Spinal cord (tissue), 10 donors: Measurements from ENCODE around the gene ZNF280D. TPM values are rescaled to one million over a fixed set of nuclear protein-coding genes. Genes with fewer than 3 reads are reported as not detected.
"Not testable (repeated sequence)": the region's sequence is repeated elsewhere in the genome, so short reads cannot be mapped to it uniquely, and the experiment has no call there.

Source experiments
- DNase-seq, 6 donors: peaks; one replicate each; pipeline versions ENCODE4 v3.0.0 to v3.0.0-alpha.2; 2013 to 2015; ENCODE audit warnings: low spot score in 6 of 6, low read depth in 4 of 6
- H3K27ac ChIP-seq: one replicate; pipeline ENCODE4 v1.5.1; 2013; ENCODE audit warnings: low read depth, low read length, control low read depth
- H3K27me3 ChIP-seq: one replicate; pipeline ENCODE4 v1.6.1; 2013; ENCODE audit warnings: low read length; ENCODE audit not compliant: control insufficient read depth, insufficient read depth
- H3K36me3 ChIP-seq: one replicate; pipeline ENCODE4 v1.6.1; 2013; ENCODE audit warnings: low read length; ENCODE audit not compliant: control insufficient read depth, insufficient read depth
- H3K4me1 ChIP-seq: one replicate; pipeline ENCODE4 v1.6.1; 2013; ENCODE audit warnings: low read length; ENCODE audit not compliant: control insufficient read depth, insufficient read depth
- H3K4me3 ChIP-seq: one replicate; pipeline ENCODE4 v1.5.1; 2013; ENCODE audit warnings: low read depth, low read length, control low read depth
- H3K9me3 ChIP-seq: one replicate; pipeline ENCODE4 v1.6.1; 2013; ENCODE audit warnings: low read length; ENCODE audit not compliant: control insufficient read depth, insufficient read depth
- WGBS: methylation state at CpG from one replicate; pipeline ENCODE4 v1.1.5; 2013; ENCODE audit warnings: missing lambda C conversion rate; ENCODE audit not compliant: insufficient coverage; 5-methylcytosine and 5-hydroxymethylcytosine counted together
- long read RNA-seq, 4 donors: transcript quantifications; one replicate each; lab custom pipeline, GENCODE V29; 2026
- polyA plus RNA-seq, 2 donors: library from polyadenylated mRNA; unstranded; fragments of 120-200 nt; gene quantifications; one replicate each; pipeline ENCODE4 v1.2.1, GENCODE V29; 2013; ENCODE audit not compliant: insufficient read length in 2 of 2
- total RNA-seq, 2 donors: library from RNA; depleted of rRNA in 1 of 2; stranded (reverse); fragments of 120-200 nt in 1 of 2; fragments of >200 nt in 1 of 2; gene quantifications; one replicate each; pipeline versions ENCODE4 v1.2.3 to v1.2.4, GENCODE V29; 2013 to 2014
- donor health status: healthy.

ZNF280D gene
- 10 to 100 TPM; 53.4 to 98.6 TPM for total RNA-seq
- polyA plus RNA-seq = 10 to 100 TPM; 40.2 to 42.0 TPM
- long read RNA-seq, donor 1, transcript ZNF280D-208 (2 exons, 1,409 nt) = major isoform, 5 of 5 reads
- long read RNA-seq, donor 1, partial matches to known transcripts = 0 of 5 reads
- long read RNA-seq, donor 1, other reads (novel, unspliced or antisense) = 0 of 5 reads
- long read RNA-seq, donor 2 = 0 reads
- long read RNA-seq, donor 3 = 0 reads
- long read RNA-seq, donor 4, full-length matches to known transcripts = 9 of 15 reads
- long read RNA-seq, donor 4, partial matches to known transcripts = 6 of 15 reads
- long read RNA-seq, donor 4, other reads (novel, unspliced or antisense) = 0 of 15 reads

GRCh38 chr15:56733136-56734012 lies at the start of gene ZNF280D:
TSS of gene ZNF280D (minus strand) at chr15:56733509. CDS start at chr15:56707109, 26,400 bp downstream.
- Histone ChIP-seq H3K9me3 (peaks cover 3% of the 10 kb centered on the region), H3K27me3 (no peaks in the 10 kb centered on the region)

GRCh38 chr15:56782306-56782705 lies 49.0 kb upstream of the ZNF280D start:
- 96% methylated on average over 4 of the region's 8 CpGs for WGBS
- Histone ChIP-seq H3K9me3 (no peaks in the 10 kb centered on the region), H3K4me1 (no peaks in the 10 kb centered on the region), H3K27me3 (no peaks in the 10 kb centered on the region), H3K4me3 (no peak overlapping the region), H3K36me3 (no peaks in the 10 kb centered on the region), H3K27ac (no peak overlapping the region)
- DNase-seq = no peak

More at GRCh38 chr15:56733136-56734012, at the start of gene ZNF280D:
- Histone ChIP-seq H3K27ac (peak within 1 kb of the TSS; percentile 95), H3K36me3 (no peaks in the 10 kb centered on the region), H3K4me1 (peaks cover 11% of the 10 kb centered on the region), H3K4me3 (peak within 1 kb of the TSS; percentile 69)
- DNase-seq = peak; percentile 70 to 97 (median 80)
- 7% methylated on average over 101 of the region's 101 CpGs for WGBS

- Histone ChIP-seq H3K27me3 (no peaks in the 10 kb centered on the region), H3K9me3 (no peaks in the 10 kb centered on the region), H3K27ac (no peak overlapping the region), H3K36me3 (no peaks in the 10 kb centered on the region), H3K4me3 (no peak overlapping the region), H3K4me1 (no peaks in the 10 kb centered on the region)
- no peak for DNase-seq
- no CpG with 5 or more reads among the region's 2 CpGs for WGBS
Measured at GRCh38 chr15:56781666-56782065, 48.4 kb upstream of the ZNF280D start.

GRCh38 chr15:56780102-56780725 lies 46.9 kb upstream of the ZNF280D start:
- whole genome bisulfite sequencing = 87% methylated on average over 10 of the region's 12 CpGs
- not testable (repeated sequence) for H3K36me3 ChIP-seq, H3K27ac ChIP-seq, H3K9me3 ChIP-seq, H3K4me1 ChIP-seq, DNase-seq, H3K27me3 ChIP-seq, H3K4me3 ChIP-seq

GRCh38 chr15:56779449-56779848 lies 46.1 kb upstream of the ZNF280D start:
- not testable (repeated sequence) for H3K4me1 ChIP-seq, H3K27me3 ChIP-seq, H3K36me3 ChIP-seq, H3K4me3 ChIP-seq, H3K9me3 ChIP-seq, H3K27ac ChIP-seq, DNase-seq
- WGBS = 93% methylated on average over 23 of the region's 25 CpGs

- Histone ChIP-seq H3K27ac (no peak overlapping the region), H3K9me3 (no peaks in the 10 kb centered on the region), H3K4me1 (no peaks in the 10 kb centered on the region), H3K36me3 (no peaks in the 10 kb centered on the region), H3K27me3 (no peaks in the 10 kb centered on the region), H3K4me3 (no peak overlapping the region)
- no CpG with 5 or more reads among the region's 2 CpGs for WGBS
- DNase-seq = no peak
Measured at GRCh38 chr15:56778761-56779160, 45.5 kb upstream of the ZNF280D start.

GRCh38 chr15:56776839-56777238 lies 43.5 kb upstream of the ZNF280D start:
- Histone ChIP-seq H3K27ac (no peak overlapping the region), H3K4me3 (no peak overlapping the region), H3K27me3 (no peaks in the 10 kb centered on the region), H3K9me3 (no peaks in the 10 kb centered on the region), H3K36me3 (no peaks in the 10 kb centered on the region), H3K4me1 (no peaks in the 10 kb centered on the region)
- 100% methylated on average over 3 of the region's 3 CpGs for WGBS
- DNase-seq = no peak

- H3K4me1 ChIP-seq = no peaks in the 10 kb centered on the region
- no peak overlapping the region for H3K27ac ChIP-seq
- no peaks in the 10 kb centered on the region for H3K9me3 ChIP-seq
- no peaks in the 10 kb centered on the region for H3K36me3 ChIP-seq
- no peaks in the 10 kb centered on the region for H3K27me3 ChIP-seq
- no peak for DNase-seq
- WGBS = 100% methylated on average over 1 of the region's 1 CpG
- no peak overlapping the region for H3K4me3 ChIP-seq
Measured at GRCh38 chr15:56775641-56776040, 42.3 kb upstream of the ZNF280D start.

GRCh38 chr15:56774356-56774755 lies 41.0 kb upstream of the ZNF280D start:
- H3K4me1 ChIP-seq = no peaks in the 10 kb centered on the region
- H3K9me3 ChIP-seq = no peaks in the 10 kb centered on the region
- no peaks in the 10 kb centered on the region for H3K36me3 ChIP-seq
- no peak for DNase-seq
- H3K27ac ChIP-seq = no peak overlapping the region
- H3K27me3 ChIP-seq = no peaks in the 10 kb centered on the region
- no CpG with 5 or more reads among the region's 2 CpGs for WGBS
- H3K4me3 ChIP-seq = no peak overlapping the region
